Measurements from ENCODE around the gene RPGR. TPM values are rescaled to one million over a fixed set of nuclear protein-coding genes. Genes with fewer than 3 reads are reported as not detected.

RPGR gene
- total RNA-seq (2021; ENCODE audit: unreplicated experiment) (10.4 TPM), Bru-seq, nascent RNA (percentile 68 among the genes with signal in this experiment), BruChase-seq, experiment 1, labeled RNA remaining after a 6-hour chase (percentile 68 among the genes with signal in this experiment), BruChase-seq, experiment 2, labeled RNA remaining after a 2-hour chase (percentile 75 among the genes with signal in this experiment)
- 4.1 and 5.4 TPM in 2 replicates for polyA plus RNA-seq (2012)
- long read RNA-seq, transcript RPGR-201 (19 exons, 3,108 nt) = major isoform, 8 of 22 reads
- long read RNA-seq, partial matches to known transcripts = 3 of 22 reads
- long read RNA-seq, other reads (novel, unspliced or antisense) = 11 of 22 reads

- H3K27ac ChIP-seq (ENCODE audit: low read depth, low read length) = peak within 1 kb of the TSS; percentile 69
- ChIA-PET CTCF (interaction anchor here (0.8 to 1.8 kb wide), 8 partner anchors 24 to 136 kb away, joined by 3 to 13 read pairs (median 4); partner anchors contain the start of gene SRPX), RAD21 (ENCODE audit: low non-redundant PET in 1 of 2, low total read pairs in 2 of 2, uncharacterized antibody in 2 of 2, unreplicated experiment in 2 of 2) (no interaction called here), POLR2A (interaction anchor here (0.8 to 1.3 kb wide), 4 partner anchors 13 to 67 kb away, joined by 3 read pairs; no protein-coding TSS in a partner anchor)
- H3K36me3 ChIP-seq (ENCODE audit: control insufficient read depth in 1 of 2, insufficient read depth in 2 of 2, low read length in 2 of 2) = no peaks in the 10 kb centered on the region
- no peaks in the 10 kb centered on the region for H3K27me3 ChIP-seq (ENCODE audit: insufficient read depth, low read length)
- DNase-seq (ENCODE audit: low read depth, low spot score) = peak; percentile 79
- ATAC-seq = peak; percentile 94
- intact Hi-C loops (cut with micrococcal nuclease) = loop anchor here (1.0 kb wide), 3 partner anchors 67 to 135 kb away; partner anchors contain the start of gene SRPX
- peaks cover 9% of the 10 kb centered on the region; the same call in 1 of the 2 replicates for H3K79me2 ChIP-seq (ENCODE audit: insufficient read depth, low read length)
- H3K4me3 ChIP-seq (replicated peaks in 1 of 2; ENCODE audit: low read depth in 1 of 2, low read length in 2 of 2) = peak within 1 kb of the TSS; percentile 60 to 67
- peak within 1 kb of the TSS; percentile 76 for H3K4me2 ChIP-seq (ENCODE audit: low read length)
- H3K9me3 ChIP-seq (ENCODE audit: control insufficient read depth in 1 of 2, insufficient read depth in 1 of 2, low read depth in 1 of 2, low read length in 2 of 2) = no peaks in the 10 kb centered on the region
- BruUV-seq (replicated peaks) = no TSS peak
- H3K9me2 ChIP-seq (ENCODE audit: insufficient read depth) = no peaks in the 10 kb centered on the region
- peak within 1 kb of the TSS; percentile 61 for H2AFZ ChIP-seq (ENCODE audit: low read depth, low read length, poor library complexity, severe bottlenecking)
- H3K9ac ChIP-seq (ENCODE audit: low read length) = peak within 1 kb of the TSS; percentile 65
- H3K4me1 ChIP-seq (ENCODE audit: control insufficient read depth in 1 of 2, insufficient read depth in 2 of 2, low read length in 2 of 2) = peaks cover 0 to 10% of the 10 kb centered on the region in 2 experiments; a peak in 2 of 4 replicates
- no peaks in the 10 kb centered on the region for H4K20me1 ChIP-seq (ENCODE audit: insufficient read depth)
- TF ChIP-seq RAD21 (IDR thresholded peaks at IDR 0.05; ENCODE audit: low read depth) (peak; percentile 76), ELF1 (IDR thresholded peaks at IDR 0.05; ENCODE audit: borderline replicate concordance, low read depth) (peak; percentile 85), POLR2AphosphoS5 (IDR thresholded peaks at IDR 0.05; ENCODE audit: low read depth, low read length) (peak; percentile 16; the same call in 1 of the 2 replicates), ZFX (IDR thresholded peaks at IDR 0.05) (peak; percentile 46; the same call in 1 of the 2 replicates), TCF7L2 (IDR thresholded peaks at IDR 0.05; ENCODE audit: borderline replicate concordance, extremely low read depth, insufficient read depth, insufficient read length) (peak; percentile 47), SIN3A (IDR thresholded peaks at IDR 0.05; ENCODE audit: low read depth) (peak; percentile 77), MAX (IDR thresholded peaks at IDR 0.05) (peak; percentile 74), ZBTB33 (IDR thresholded peaks at IDR 0.05; ENCODE audit: extremely low read depth, insufficient replicate concordance, low read length) (peak; percentile 46), EGR1 (IDR thresholded peaks at IDR 0.05; ENCODE audit: low read depth) (peak; percentile 34; the same call in 1 of the 2 replicates), JUND (IDR thresholded peaks at IDR 0.05) (peak; percentile 17; the same call in 1 of the 2 replicates), FOSL1 (IDR thresholded peaks at IDR 0.05; ENCODE audit: low read depth) (no peak), CTCF (IDR thresholded peaks at IDR 0.05 in 2 of 3, conservative IDR thresholded peaks at IDR 0.05 in 1 of 3; ENCODE audit: borderline replicate concordance in 1 of 3, insufficient read depth in 1 of 3, low read depth in 2 of 3, low read length in 2 of 3) (peak; percentile 61 to 71 (median 65)), CBX3 (IDR thresholded peaks at IDR 0.05; ENCODE audit: low read depth) (peak; percentile 88), REST (IDR thresholded peaks at IDR 0.05; ENCODE audit: low read depth) (no peak), ATF3 (IDR thresholded peaks at IDR 0.05) (no peak), SP1 (IDR thresholded peaks at IDR 0.05; ENCODE audit: low read depth) (peak; percentile 76)
Measured at GRCh38 chrX:38327007-38327774, at the start of gene RPGR. Gene RPGR, minus strand, starts transcription at chrX:38327509. Its CDS starts 142 bp downstream, at chrX:38327367.
